ENCODE data around the gene OR4D2.

The OR4D2 gene

DNA sequence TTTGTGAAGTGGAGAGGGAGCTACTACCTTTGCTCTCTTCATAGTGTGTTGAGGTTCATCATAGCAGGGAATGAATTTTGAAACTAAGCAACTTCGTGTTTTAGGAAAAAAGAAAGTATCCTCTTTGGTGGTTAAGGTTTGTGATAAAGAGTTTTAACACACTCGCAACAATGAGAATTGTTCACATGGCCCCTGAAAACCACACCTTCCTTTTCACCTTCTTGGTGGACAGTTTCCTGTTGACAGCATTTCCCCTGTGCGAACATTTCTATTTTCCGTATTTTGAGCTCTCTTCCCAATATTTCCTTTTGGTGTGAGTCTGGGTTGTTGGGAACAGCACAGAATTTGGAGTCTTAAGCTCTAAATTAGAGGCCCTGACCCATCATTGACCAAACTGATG is 3.8 kb downstream of the OR4D2 start:
- Histone ChIP-seq H3K4me3 (no peak overlapping the region), H3K27ac (peak overlapping the region in 3 of 21 experiments; percentile 13 to 74 (median 51))

DNA sequence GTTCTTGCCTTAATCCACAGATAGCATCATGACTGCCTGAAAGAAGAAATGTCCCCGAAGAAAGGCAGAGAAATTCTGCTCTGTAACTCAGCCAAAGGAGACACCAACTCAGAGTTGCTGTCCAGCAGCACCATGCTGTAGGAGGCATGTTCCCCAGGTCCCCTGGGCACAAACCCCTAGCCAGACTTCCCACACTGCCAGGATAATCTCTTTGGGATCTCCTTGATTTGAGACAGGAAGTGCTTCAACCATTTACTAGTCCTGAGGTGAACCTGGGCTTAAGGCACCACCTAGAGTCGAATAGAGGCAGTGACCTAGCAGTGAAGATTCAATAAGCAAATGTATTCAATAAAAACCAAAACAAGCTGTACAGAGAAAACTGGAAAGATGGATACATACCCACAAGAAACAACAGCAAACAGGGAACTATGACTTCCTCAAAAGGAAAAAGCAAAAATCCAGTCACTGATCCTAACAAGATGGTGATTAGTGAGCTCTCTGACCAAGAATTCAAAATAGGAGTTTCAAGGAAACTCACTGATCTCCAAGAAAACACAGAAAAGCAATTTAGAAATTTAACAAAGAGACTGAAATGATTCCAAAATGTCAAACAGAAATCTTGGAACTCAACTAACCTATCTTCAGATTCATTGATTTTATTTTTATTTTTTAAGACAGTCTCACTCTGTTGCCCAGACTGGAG is 5.7 kb downstream of the OR4D2 start:
- Histone ChIP-seq H3K27ac (peak overlapping the region in 1 of 21 experiments; percentile 14), H3K4me3 (no peak overlapping the region)

GRCh38 chr17:58174871-58175270 is 8.1 kb downstream of the OR4D2 start:
- H3K27ac ChIP-seq: no peak overlapping the region
- H3K4me3 ChIP-seq: no peak overlapping the region

DNA sequence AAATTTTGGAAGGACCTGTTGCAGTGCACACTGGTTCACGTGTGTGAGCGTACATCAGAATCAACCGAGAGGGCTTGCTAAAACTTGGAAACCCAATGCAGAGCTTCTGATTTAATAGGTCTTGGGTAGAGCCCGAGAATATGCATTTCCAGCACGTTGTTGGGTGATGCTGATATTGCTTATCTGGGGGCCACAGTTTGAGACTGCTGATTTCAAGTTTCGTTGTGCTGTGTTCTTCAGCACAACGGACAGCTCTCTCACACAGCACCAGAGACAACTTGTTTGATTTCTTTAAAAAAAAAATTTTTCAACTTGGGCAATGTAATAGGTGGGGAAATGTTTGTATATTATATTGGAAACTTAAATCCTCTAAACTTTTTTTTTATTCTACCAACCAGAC is 9.4 kb downstream of the OR4D2 start:
- Histone ChIP-seq H3K4me3 (no peak overlapping the region), H3K27ac (no peak overlapping the region)

DNA sequence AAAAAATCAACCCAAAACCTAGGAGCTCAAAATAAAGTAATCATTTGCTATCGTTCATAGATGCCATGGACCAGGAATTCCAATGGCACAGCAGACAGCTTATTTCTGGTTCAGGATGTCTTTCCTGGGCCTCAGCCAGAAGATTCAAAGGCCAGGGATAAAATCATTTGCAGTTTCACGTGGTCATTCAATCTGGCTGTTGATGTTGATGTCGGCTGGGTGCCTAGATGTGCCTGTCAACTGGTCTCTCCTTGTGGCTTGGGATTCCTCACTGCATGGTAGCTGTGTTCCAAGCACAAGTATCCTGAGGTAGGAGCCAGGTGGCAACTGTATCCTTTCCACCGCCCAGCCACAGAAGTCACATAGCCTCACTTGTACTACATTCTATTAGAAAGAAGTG is 15.0 kb downstream of the OR4D2 start:
- Histone ChIP-seq H3K27ac (no peak overlapping the region), H3K4me3 (no peak overlapping the region)

DNA sequence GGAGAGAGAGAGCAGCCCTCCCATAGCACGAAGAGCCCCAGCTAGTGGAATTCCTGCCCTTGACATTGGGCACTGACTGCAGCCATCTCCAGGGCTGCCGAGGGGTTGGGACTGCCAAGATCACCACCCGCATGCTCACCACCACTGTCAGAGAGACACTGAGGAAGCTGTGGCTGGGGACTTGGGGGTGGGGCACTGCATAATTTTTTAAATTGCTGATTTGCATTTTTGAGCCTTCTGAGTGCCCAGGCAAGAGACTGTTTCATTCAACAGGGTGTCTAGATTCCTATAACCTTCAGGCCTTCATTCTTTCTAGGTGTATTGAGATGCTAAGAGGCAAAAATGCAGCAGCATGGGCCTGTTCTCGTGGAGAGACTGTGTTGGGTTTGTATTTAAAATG is 16.7 kb downstream of the OR4D2 start:
- no peak overlapping the region for H3K4me3 ChIP-seq
- H3K27ac ChIP-seq: no peak overlapping the region

DNA sequence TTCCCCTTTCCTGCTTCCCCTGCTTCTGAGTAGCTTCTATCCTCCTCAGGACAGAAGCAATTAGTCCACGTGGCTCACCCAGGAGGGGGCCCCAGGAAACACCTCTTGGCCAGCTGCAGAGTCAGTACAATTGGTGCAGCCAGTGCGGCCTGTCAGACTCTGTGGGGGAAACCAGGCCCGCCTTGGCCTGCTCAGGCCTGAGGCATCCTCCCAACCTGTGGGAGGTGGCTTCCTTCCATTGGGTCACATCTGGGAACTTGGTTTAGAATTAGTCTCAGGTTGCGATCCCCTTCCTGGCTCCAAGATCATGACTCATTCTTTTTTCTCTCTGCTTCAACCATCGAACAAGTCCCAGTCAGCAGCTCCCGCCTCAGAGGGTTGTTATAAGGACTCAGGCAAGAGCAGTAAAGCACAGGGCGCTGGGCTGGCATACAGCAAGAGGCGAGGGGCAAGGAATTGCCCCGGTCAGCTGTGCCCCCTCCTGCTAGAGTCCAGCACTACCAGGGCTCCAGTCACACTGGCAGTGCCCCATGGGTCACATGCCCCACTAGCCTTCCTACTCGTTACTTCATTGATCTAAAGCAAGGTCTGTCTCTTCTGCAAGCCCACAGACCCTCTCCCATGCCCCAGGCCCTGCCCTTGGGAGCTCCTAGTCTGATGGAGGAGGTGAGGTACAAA is 17.7 kb downstream of the OR4D2 start:
- no peak overlapping the region for H3K4me3 ChIP-seq
- H3K27ac ChIP-seq: no peak overlapping the region

GRCh38 chr17:58184986-58185761 is 18.4 kb downstream of the OR4D2 start:
- no peak overlapping the region for H3K27ac ChIP-seq

DNA sequence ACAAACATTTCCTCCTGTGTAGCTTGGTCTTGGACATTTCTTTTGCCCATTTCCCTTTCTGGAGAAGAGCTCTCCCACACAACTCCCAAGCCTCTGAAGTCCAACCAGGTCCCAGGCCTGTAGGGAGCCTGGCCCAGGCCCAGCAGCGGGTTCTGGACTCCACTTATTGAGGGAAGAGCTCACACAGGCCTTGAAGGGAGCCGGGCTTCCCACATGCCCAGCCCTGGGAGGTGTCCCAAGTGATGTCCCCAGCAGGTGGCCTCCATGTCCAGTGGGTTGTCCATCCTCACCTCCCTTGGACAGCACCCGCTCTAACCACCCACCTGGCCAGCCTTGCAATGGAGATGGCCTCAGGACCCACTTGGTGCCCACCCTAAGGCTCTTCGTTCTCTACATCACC is 19.8 kb downstream of the OR4D2 start:
- no peak overlapping the region for H3K27ac ChIP-seq

More at GRCh38 chr17:58184986-58185761, 18.4 kb downstream of the OR4D2 start:
- no peak overlapping the region for H3K4me3 ChIP-seq

DNA sequence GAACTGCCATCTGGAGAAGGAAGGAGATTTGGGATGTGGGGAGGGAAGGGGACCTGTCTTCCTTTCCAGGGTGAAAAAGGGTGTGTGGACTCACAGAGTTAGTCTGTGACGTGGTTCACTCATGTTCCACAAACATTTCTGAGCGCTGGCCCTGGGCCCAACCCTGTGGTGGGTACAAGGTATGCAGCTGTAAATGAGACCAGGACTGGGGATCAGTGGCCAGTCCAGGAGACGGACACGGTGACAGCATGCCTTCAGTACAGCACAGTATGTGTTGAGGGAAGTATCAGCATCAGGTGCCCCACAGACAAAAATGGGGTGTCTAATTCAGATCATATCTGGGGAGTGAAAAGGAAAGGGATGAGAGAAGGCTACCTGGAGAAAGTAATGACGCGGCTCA is 20.3 kb downstream of the OR4D2 start:
- H3K27ac ChIP-seq: no peak overlapping the region
- H3K4me3 ChIP-seq: no peak overlapping the region

More for the DNA sequence above, 19.8 kb downstream of the OR4D2 start:
- no peak overlapping the region for H3K4me3 ChIP-seq

- Histone ChIP-seq H3K27ac (no peak overlapping the region), H3K4me3 (no peak overlapping the region)
Observed at GRCh38 chr17:58187675-58188074, 20.9 kb downstream of the OR4D2 start.

- no peak overlapping the region for H3K4me3 ChIP-seq
Observed at GRCh38 chr17:58189436-58190146, 22.8 kb downstream of the OR4D2 start.

GRCh38 chr17:58191241-58191896 is 24.6 kb downstream of the OR4D2 start:
- no peak overlapping the region for H3K27ac ChIP-seq
- no peak overlapping the region for H3K4me3 ChIP-seq

More at GRCh38 chr17:58189436-58190146, 22.8 kb downstream of the OR4D2 start:
- H3K27ac ChIP-seq: no peak overlapping the region

GRCh38 chr17:58192612-58193011 is 25.8 kb downstream of the OR4D2 start, which contains the start of gene EPX:
TSS of gene EPX (plus strand) at chr17:58192726. CDS start at chr17:58192847, 121 bp downstream.
- no peak within 1 kb of the TSS for H3K27ac ChIP-seq
- no peak within 1 kb of the TSS for H3K4me3 ChIP-seq

GRCh38 chr17:58193641-58194255 is 27.0 kb downstream of the OR4D2 start:
- H3K4me3 ChIP-seq: no peak overlapping the region
- no peak overlapping the region for H3K27ac ChIP-seq

- Histone ChIP-seq H3K4me3 (no peak overlapping the region), H3K27ac (no peak overlapping the region)
Observed at GRCh38 chr17:58195518-58196123, 28.8 kb downstream of the OR4D2 start.

DNA sequence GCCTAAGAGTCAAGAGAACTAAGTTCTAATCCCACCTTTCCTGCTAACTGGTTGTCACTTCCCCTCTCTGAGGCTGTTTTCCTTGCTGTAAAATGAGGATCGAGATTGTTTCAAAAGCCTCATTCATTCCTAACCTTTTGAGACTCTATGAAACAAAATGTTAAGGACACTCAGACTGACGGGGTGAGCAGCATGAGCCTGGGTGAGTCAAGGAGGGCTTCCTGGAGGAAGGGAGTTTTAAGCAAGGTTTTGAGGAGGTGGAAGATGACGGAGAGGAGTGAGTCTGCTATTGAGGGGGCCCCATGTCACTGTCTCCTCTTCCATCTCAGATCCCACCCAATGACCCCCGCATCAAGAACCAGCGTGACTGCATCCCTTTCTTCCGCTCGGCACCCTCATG is 29.8 kb downstream of the OR4D2 start:
- no peak overlapping the region for H3K27ac ChIP-seq
- H3K4me3 ChIP-seq: no peak overlapping the region

DNA sequence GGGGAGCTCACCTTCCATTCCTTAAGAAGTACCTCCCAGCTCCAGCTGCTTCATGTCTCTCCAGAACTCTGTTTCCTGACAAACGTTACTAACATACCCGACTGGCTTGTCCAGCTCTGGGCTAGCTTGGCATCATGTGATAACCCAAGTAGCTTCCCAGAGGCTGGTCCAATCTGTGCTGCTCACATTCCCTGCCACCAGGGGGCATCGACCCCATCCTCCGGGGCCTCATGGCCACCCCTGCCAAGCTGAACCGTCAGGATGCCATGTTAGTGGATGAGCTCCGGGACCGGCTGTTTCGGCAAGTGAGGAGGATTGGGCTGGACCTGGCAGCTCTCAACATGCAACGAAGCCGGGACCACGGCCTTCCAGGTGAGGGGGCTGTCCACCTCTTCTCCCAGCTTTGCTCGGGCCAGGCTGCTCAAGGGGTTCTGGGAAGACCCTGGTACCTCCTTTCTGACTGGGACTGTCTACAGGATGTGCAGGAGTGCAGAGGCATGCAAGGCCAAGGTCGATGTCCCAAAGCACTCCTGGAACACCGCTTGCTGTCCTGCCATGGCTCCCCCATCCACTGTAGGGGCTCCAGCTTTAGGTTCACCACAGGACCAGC is 33.3 kb downstream of the OR4D2 start:
- no peak overlapping the region for H3K4me3 ChIP-seq
- no peak overlapping the region for H3K27ac ChIP-seq
